GM12891 (cell line): Measurements from ENCODE around the gene TMEM200A.

Experiments used
- DNase-seq: peaks from one replicate; pipeline ENCODE4 v3.0.0; 2011; ENCODE audit warnings: low spot score; ENCODE audit not compliant: insufficient read length
- FAIRE-seq: peaks from 2 replicates; lab custom pipeline; 2011; peaks lifted over from hg19 to GRCh38; lab: Jason Lieb, UNC
- PAX5 ChIP-seq: IDR thresholded peaks from 2 replicates; pipeline ENCODE4 v1.6.1; 2011; ENCODE audit warnings: low read length, moderate library complexity, mild to moderate bottlenecking; ENCODE audit not compliant: insufficient read depth, severe bottlenecking
- POLR2A ChIP-seq: IDR thresholded peaks from 2 replicates; pipeline ENCODE4 v1.6.1; 2011; ENCODE audit warnings: low read depth, low read length, control low read depth
- POLR2AphosphoS5 ChIP-seq: IDR thresholded peaks from 2 replicates; pipeline ENCODE4 v1.6.1; 2011; ENCODE audit warnings: low read depth, low read length, control low read depth
- POU2F2 ChIP-seq: IDR thresholded peaks from 2 replicates; pipeline ENCODE4 v1.6.1; 2011; ENCODE audit warnings: low read depth, mild to moderate bottlenecking, control low read depth, low read length, moderate library complexity
- SPI1 ChIP-seq: IDR thresholded peaks from 2 replicates; pipeline ENCODE4 v1.6.1; 2011; ENCODE audit warnings: low read depth, low read length, control low read depth
- TAF1 ChIP-seq: IDR thresholded peaks from 2 replicates; pipeline ENCODE4 v1.6.1; 2011; ENCODE audit warnings: low read depth, low read length, control low read depth

Gene TMEM200A

DNA sequence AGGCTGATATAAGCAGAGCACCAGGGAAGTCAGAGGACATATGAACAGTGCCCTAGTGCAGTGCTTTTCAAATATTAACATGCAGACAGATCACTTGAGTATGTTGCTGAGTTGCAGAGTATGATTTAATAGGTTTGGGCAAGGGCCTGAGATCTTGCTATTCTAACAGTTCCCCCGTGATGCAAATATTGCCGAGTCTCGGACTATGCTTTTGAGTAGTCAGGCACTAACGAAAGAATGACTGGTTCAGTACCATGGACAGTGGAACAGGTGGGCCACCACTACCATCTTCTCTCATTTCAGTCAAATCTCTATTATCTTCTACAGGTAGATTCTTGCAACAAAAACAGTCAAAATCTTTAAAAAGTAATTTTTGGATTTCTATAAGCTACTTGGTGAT is 3.7 kb upstream of the TMEM200A start:
- TF ChIP-seq POU2F2 (no peak), POLR2AphosphoS5 (no peak), TAF1 (no peak), PAX5 (no peak), POLR2A (no peak), SPI1 (no peak)
- FAIRE-seq, result no peak
- DNase-seq, result no peak

DNA sequence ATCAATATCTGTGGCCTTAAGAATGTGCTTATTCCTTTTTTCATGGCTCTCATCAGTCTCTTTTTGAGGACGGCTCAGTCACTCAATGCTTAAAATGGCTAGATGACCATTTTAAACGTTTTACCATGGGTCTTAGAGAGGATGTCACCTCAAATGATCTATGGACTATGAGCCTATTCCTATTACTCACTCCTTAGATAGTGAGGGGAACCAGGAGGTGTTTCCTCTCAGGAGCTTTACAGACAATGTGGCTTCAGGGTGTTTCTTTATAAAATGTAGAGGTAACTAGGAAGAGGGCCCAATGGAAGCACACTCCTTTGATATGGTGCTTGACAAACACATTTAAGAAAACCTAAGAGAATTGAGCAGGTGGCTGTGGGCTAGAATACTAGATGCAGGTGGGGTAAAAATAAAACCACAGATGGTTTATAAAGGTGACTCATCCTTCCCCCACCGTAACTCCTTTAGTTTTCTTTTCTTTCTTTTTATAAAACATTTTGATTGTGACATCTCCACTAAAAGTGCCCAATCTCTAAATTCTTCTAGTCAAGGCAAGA is 1.5 kb upstream of the TMEM200A start:
- no peak for TF ChIP-seq SPI1
- no peak for TF ChIP-seq POLR2AphosphoS5
- TF ChIP-seq PAX5, result no peak
- no peak for TF ChIP-seq POLR2A
- TF ChIP-seq POU2F2, result no peak
- no peak for TF ChIP-seq TAF1
- FAIRE-seq (no peak), DNase-seq (no peak)

DNA sequence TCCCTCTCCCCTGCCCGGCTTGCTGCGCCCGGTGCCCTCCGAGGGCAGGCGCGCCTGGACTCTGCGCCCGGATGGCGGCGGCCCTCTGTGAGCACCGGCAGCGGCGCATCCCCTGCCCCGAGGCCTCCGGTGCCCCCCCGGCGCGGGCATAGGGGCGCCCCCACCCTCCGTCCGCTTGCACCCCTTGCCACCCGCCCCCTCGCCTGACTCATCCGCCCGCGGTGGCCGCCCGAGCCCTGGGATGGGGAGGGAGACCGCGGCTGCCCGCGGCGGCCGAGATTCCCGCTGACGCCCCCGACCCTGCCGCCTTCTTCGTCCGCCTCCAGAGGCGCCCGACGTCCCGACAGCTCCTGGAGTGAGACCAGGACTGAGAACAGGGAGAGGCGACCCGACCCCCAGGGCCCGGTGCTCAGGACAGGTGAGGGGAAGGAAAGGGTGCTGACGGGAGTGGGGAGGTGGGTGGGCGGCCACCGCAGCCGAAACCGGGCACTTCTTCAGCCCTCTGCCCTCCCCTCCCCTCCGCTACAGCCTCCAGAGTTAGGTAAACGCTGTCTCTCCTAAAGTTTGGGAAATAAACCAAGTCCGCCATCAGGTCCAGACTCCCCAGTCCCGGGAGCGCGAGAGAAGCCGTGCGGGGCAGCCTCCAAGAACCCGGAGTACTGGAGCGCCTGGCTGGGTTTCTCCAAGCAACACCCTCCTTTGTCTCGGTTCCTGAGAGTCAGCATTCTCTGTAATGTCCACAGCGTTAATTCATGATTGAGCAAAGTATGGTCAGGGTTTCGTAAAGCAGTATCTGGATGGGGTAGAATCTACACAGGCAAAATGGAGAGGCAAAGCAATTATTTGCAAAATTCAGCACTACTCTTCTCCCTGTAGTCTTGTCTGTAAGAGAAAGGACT is 539 bp downstream of the TMEM200A start:
- FAIRE-seq, result peak; percentile 13
- TF ChIP-seq POU2F2 (no peak), POLR2AphosphoS5 (no peak), TAF1 (no peak), POLR2A (no peak), SPI1 (no peak), PAX5 (no peak)
- DNase-seq, result no peak

DNA sequence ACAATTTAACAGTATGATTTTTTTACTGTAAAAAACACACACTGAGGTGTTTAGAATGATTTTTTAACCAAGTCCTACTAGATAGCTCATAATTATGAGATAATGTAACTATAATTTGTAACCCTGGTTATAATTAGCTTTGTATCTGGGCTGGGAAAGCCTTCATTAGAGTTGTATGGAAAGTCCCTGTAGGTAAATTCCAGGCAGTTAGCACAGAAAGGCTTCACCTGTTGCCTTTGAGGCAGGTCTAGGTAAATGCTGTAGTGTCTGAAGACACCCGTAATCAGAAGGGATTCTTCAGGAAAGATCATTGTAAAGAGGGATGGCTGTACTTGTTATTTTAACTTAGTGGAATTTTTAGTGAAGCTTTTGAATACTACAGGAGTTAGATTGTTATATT is 1.9 kb downstream of the TMEM200A start:
- FAIRE-seq (no peak), DNase-seq (no peak)
- TF ChIP-seq TAF1 (no peak), POU2F2 (no peak), SPI1 (no peak), PAX5 (no peak), POLR2A (no peak), POLR2AphosphoS5 (no peak)

DNA sequence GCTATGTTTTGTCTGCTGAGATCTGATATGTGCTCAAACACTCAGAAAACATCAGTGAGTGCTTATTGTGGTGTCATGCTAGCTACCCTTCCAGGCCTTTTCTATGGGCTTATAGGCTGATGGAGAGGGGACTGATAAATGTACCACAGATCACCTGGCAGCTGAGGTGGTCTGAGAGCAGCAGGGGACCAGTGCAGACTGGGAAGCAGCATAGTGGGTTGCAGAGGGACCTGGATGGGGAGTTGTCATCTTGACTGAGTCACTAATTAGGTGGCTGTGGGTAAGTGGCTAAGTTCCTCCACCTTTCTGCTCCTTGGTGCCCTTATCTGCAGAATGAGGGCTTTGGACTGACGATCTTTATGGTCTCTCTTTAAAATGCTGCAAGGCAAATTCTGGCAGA is 2.8 kb downstream of the TMEM200A start:
- DNase-seq (no peak), FAIRE-seq (no peak)
- no peak for TF ChIP-seq PAX5
- no peak for TF ChIP-seq SPI1
- no peak for TF ChIP-seq POLR2A
- TF ChIP-seq TAF1, result no peak
- TF ChIP-seq POLR2AphosphoS5, result no peak
- no peak for TF ChIP-seq POU2F2

DNA sequence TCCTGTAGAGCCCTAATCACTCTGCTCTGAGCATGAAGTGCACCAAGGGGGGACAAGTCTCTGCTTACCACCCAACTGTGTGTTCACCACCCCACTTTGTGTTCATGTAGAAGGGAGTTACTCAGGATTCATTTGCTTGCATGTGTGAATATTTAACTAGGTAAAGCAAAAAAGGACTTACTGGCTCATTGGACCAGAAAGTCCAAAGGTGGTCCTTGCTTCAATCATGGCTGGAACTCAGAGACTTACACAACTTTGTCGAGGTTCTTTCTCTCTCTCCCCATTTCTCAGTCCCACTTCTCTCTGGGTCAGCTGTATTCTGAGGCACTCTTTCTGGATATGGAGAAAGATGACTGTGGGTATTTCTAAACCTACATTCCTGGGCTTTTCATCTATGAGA is 4.0 kb downstream of the TMEM200A start:
- no peak for DNase-seq
- FAIRE-seq, result no peak
- TF ChIP-seq TAF1 (no peak), POLR2AphosphoS5 (no peak), PAX5 (no peak), POLR2A (no peak), SPI1 (no peak), POU2F2 (no peak)

DNA sequence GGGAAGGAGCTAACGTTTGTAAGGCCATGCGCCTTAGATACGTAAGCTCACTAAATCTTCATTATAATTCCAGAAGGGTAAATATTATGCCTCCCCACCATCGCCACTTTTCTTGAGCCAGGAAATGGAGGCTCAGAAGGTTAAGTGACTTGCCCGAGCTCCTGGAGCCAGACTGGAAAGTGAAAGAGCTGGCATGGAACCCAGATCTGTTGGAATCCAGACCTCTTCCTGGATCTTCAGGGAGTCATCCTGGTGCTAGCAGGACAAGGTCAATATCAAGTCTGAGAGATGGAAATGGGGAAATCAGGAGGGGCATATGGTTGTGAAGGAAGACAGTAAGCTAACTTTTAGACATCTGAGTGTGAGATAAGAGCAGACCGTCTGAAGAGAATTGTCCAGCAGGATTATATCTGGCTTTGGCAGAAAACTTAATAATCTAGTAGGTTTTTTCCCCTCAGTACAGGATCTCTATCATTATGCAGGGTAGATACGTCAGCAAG is 6.2 kb downstream of the TMEM200A start:
- FAIRE-seq (no peak), DNase-seq (no peak)
- TF ChIP-seq POLR2A, result no peak
- no peak for TF ChIP-seq POU2F2
- TF ChIP-seq SPI1, result no peak
- TF ChIP-seq TAF1, result no peak
- TF ChIP-seq POLR2AphosphoS5, result no peak
- TF ChIP-seq PAX5, result no peak

DNA sequence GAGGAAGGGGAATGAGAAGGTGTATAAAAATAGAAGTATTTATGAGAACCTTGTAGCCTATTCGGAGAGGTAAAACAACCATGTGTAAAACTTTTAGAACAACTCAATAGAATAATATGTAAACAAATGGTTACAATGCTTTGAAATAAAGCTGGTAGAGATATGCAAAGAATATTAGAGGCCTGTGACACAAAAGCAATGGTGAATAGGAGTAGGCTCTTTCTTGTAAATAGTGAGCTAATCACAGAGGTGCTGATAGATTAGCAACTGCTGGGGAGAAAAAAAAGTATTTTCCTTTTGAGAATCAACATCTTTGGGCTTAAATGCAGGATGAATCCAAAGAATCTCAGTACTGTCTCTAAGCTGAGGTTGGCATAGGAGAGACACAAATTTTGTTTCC is 7.0 kb downstream of the TMEM200A start:
- FAIRE-seq, result no peak
- DNase-seq, result no peak
- TF ChIP-seq POLR2AphosphoS5 (no peak), TAF1 (no peak), POLR2A (no peak), SPI1 (no peak), PAX5 (no peak), POU2F2 (no peak)

DNA sequence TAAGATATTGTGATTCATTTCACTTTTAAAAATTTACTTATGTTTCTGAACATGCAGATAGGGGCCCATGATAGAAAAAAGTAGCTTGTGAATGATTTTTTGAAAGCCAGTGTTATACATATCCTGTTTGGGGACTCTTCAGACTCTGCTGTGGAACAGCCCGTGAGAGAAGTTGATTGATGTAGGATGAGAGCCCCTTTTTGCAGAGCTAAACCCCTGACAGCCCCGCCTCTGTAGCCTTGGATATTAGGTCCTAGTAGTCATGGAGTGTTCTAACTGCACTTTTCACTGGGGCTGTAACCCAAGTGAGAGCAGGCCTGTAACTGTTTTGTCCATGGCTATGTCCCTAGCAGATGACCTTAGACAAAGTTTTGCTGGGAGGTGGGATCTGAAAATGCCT is 8.2 kb downstream of the TMEM200A start:
- DNase-seq, result no peak
- TF ChIP-seq POLR2AphosphoS5 (no peak), POU2F2 (no peak), SPI1 (no peak), TAF1 (no peak), POLR2A (no peak), PAX5 (no peak)
- FAIRE-seq, result no peak
